ENCODE results near the gene ZSWIM8. TPM values are rescaled to one million over a fixed set of nuclear protein-coding genes. Genes with fewer than 3 reads are reported as not detected.

Gene ZSWIM8
- total and polyA plus RNA-seq, 2 of the 8 experiments (the other 6 are each of a cell fraction or from before 2014, with no cell fraction given) = 44.7 to 99.7 TPM

- no peak overlapping the region for H4K91ac ChIP-seq (replicated peaks; ENCODE audit: insufficient read length, low read length)
- peaks cover 10% of the 10 kb centered on the region for H3K23me2 ChIP-seq (ENCODE audit: low read depth, low read length)
- no peak overlapping the region for H4K5ac ChIP-seq (ENCODE audit: insufficient read length, low read depth, low read length)
- no peak overlapping the region for H3K27ac ChIP-seq (ENCODE audit: low read depth, low read length)
- H2BK20ac ChIP-seq (ENCODE audit: low read length) = no peak overlapping the region
- H3K79me1 ChIP-seq (ENCODE audit: low read depth, low read length) = peaks cover 2% of the 10 kb centered on the region; the same call in 1 of the 2 replicates
- H2AK5ac ChIP-seq (ENCODE audit: low read depth, low read length) = no peak overlapping the region
- no peaks in the 10 kb centered on the region; a peak in 1 of 7 replicates for H3K27me3 ChIP-seq (replicated peaks in 1 of 4; ENCODE audit: control insufficient read depth in 3 of 4, extremely low read depth in 1 of 4, insufficient read depth in 3 of 4, low read length in 3 of 4)
- no peak overlapping the region for H3K56ac ChIP-seq (replicated peaks; ENCODE audit: insufficient read length, low read depth, low read length)
- H3K9me3 ChIP-seq (ENCODE audit: insufficient read depth in 2 of 2, low read depth in 1 of 2, low read length in 1 of 2) = no peaks in the 10 kb centered on the region
- H2BK120ac ChIP-seq (replicated peaks; ENCODE audit: low read depth, low read length) = no peak overlapping the region
- DNase-seq (ENCODE audit: low read depth in 1 of 2, low spot score in 2 of 2) (no peak), FAIRE-seq (no peak)
- no peak overlapping the region for H3K14ac ChIP-seq (ENCODE audit: insufficient read length)
- peaks cover 7 to 51% (median 15%) of the 10 kb centered on the region in 4 experiments for H3K36me3 ChIP-seq (ENCODE audit: control insufficient read depth in 2 of 4, insufficient read depth in 4 of 4, low read length in 3 of 4)
- H3K4me1 ChIP-seq (replicated peaks in 1 of 4; ENCODE audit: control insufficient read depth in 3 of 4, insufficient read depth in 4 of 4, low read length in 3 of 4) = peaks cover 3 to 13% (median 8%) of the 10 kb centered on the region in 4 experiments; a peak in 5 of 7 replicates
- no peak overlapping the region for H2BK15ac ChIP-seq (ENCODE audit: low read length)
- no peak overlapping the region for H2BK12ac ChIP-seq (ENCODE audit: low read depth, low read length)
- ChIA-PET POLR2A (ENCODE audit: partially characterized antibody) (interaction anchor here (0.7 to 4.7 kb wide), 3 partner anchors 9 to 35 kb away, joined by 3 to 79 read pairs (median 6); partner anchors contain the start of genes CHCHD1 and ZSWIM8), CTCF (ENCODE audit: partially characterized antibody) (no interaction called here)
- TF ChIP-seq HDAC6 (IDR thresholded peaks at IDR 0.05; ENCODE audit: low read depth, low read length) (no peak), NRF1 (IDR thresholded peaks at IDR 0.05; ENCODE audit: low read depth, low read length) (no peak), RAD21 (IDR thresholded peaks at IDR 0.05 in 1 of 2, conservative IDR thresholded peaks at IDR 0.05 in 1 of 2; ENCODE audit: low read depth in 2 of 2, low read length in 2 of 2) (peak; percentile 7 to 10; a peak in 1 of 4 replicates), POLR2AphosphoS5 (IDR thresholded peaks at IDR 0.05; ENCODE audit: low read depth, low read length) (no peak), SIX5 (IDR thresholded peaks at IDR 0.05; ENCODE audit: low read depth, low read length) (no peak)
- H4K20me1 ChIP-seq (replicated peaks in 1 of 2; ENCODE audit: control insufficient read depth in 1 of 2, insufficient read depth in 2 of 2, low read length in 2 of 2) = peaks cover 2 to 11% of the 10 kb centered on the region in 2 experiments
- H3K23ac ChIP-seq (ENCODE audit: insufficient read length) = no peak overlapping the region
- WGBS, 2 experiments (ENCODE audit: extremely low coverage in 1 of 2, insufficient coverage in 1 of 2, insufficient read length in 1 of 2, insufficient replicate concordance in 2 of 2, low coverage in 1 of 2, low lambda C conversion rate in 2 of 2, missing lambda C conversion rate in 1 of 2) = 68% methylated on average over 5 of the region's 5 CpGs; no CpG with 5 or more reads in 1 of the 2 experiments
- H2AFZ ChIP-seq (ENCODE audit: low read length) = no peak overlapping the region
- 0 out of 7 replicates have a peak overlapping the region, but pooled peaks of 1 of the 4 experiments have one; percentile 29 for H3K9ac ChIP-seq (replicated peaks in 1 of 4; ENCODE audit: extremely low read depth in 1 of 4, low read depth in 3 of 4, low read length in 3 of 4)
- H3K4me3 ChIP-seq (ENCODE audit: extremely low read depth in 1 of 4, insufficient read depth in 2 of 4, low read depth in 3 of 4, low read length in 4 of 4) = peak overlapping the region in 1 of 4 experiments; percentile 22; a peak in 1 of 8 replicates
- H2BK5ac ChIP-seq (ENCODE audit: low read depth, low read length) = no peak overlapping the region
- no peak overlapping the region for H3K18ac ChIP-seq (ENCODE audit: extremely low read depth, low read length)
- no peak overlapping the region for H4K8ac ChIP-seq (ENCODE audit: extremely low read depth, insufficient read depth, low read length)
- peaks cover 0 to 16% of the 10 kb centered on the region in 2 experiments; a peak in 2 of 4 replicates for H3K79me2 ChIP-seq (ENCODE audit: control insufficient read depth in 1 of 2, insufficient read depth in 2 of 2, low read length in 2 of 2)
- peak overlapping the region; percentile 40 to 97 for H3K4me2 ChIP-seq (ENCODE audit: insufficient read depth in 1 of 2, low read depth in 2 of 2, low read length in 2 of 2)
- H3K4ac ChIP-seq (replicated peaks; ENCODE audit: insufficient read length, low read depth, low read length) = no peak overlapping the region
Observed at GRCh38 chr10:73774637-73775036, 10.8 kb upstream of the ZSWIM8 start.
